T-cell (primary cell): ENCODE measurements around the gene PF4V1. TPM values are rescaled to one million over a fixed set of nuclear protein-coding genes. Genes with fewer than 3 reads are reported as not detected.
"Not testable (repeated sequence)": the region's sequence is repeated elsewhere in the genome, so short reads cannot be mapped to it uniquely, and the experiment has no call there.

Source experiments
- ATAC-seq, 4 experiments: fragments of 200-7000 bp in 3 of 4; fragments of 150-1000 bp in 1 of 4; cut with Tn5 transposase; replicated peaks in 1 of 4; 1 replicate in 3 of 4; 2 replicates in 1 of 4; pipeline ENCODE4 v1.10.0; 2021; ENCODE audit warnings: moderate library complexity in 3 of 4, mild to moderate bottlenecking in 2 of 4, moderate number of reproducible peaks in 1 of 4
- CTCF ChIA-PET, 2 donors: fragments of 300-600 bp; sonication (Branson Sonifier 250); formaldehyde crosslinking; loops; one replicate each; lab custom pipeline; 2022; ENCODE audit warnings: antibody characterized with exemption in 2 of 2; lab: Charles Lee
- POLR2A ChIA-PET, 2 donors: fragments of 300-600 bp; sonication (Branson Sonifier 250); formaldehyde crosslinking; loops; one replicate each; lab custom pipeline; 2022; ENCODE audit warnings: antibody characterized with exemption in 2 of 2; lab: Charles Lee
- DNase-seq, 35 experiments: peaks; one replicate each; pipeline versions ENCODE4 v3.0.0 to v3.0.0-alpha.2; 2013 to 2023
- H3K27ac ChIP-seq: one replicate; pipeline ENCODE4 v1.5.1; 2013; ENCODE audit warnings: low read length
- H3K27me3 ChIP-seq, 2 experiments: replicated peaks in 1 of 2; 1 replicate in 1 of 2; 2 replicates in 1 of 2; pipeline versions ENCODE4 v1.6.1 to v1.7.0; 2013; ENCODE audit warnings: low read length in 1 of 2, mixed read lengths in 1 of 2; ENCODE audit not compliant: control insufficient read depth in 2 of 2, insufficient read depth in 2 of 2; ENCODE audit errors: extremely low read depth in 1 of 2
- H3K36me3 ChIP-seq, 2 donors: 1 replicate in 1 of 2; 2 replicates in 1 of 2; pipeline versions ENCODE4 v1.6.1 to v1.7.0; 2013; ENCODE audit warnings: low read length in 1 of 2; ENCODE audit not compliant: control insufficient read depth in 2 of 2, insufficient read depth in 1 of 2; ENCODE audit errors: extremely low read depth in 1 of 2
- H3K4me1 ChIP-seq, 2 experiments: 1 replicate in 1 of 2; 2 replicates in 1 of 2; pipeline versions ENCODE4 v1.6.1 to v1.7.0; 2013; ENCODE audit warnings: low read length in 2 of 2, mixed read lengths in 1 of 2; ENCODE audit not compliant: insufficient read depth in 2 of 2, control insufficient read depth in 1 of 2; ENCODE audit errors: extremely low read depth in 1 of 2
- H3K4me3 ChIP-seq, 2 donors: 1 replicate in 1 of 2; 2 replicates in 1 of 2; pipeline versions ENCODE4 v1.5.1 to v1.7.0; 2013; ENCODE audit warnings: mild to moderate bottlenecking in 2 of 2, low read length in 1 of 2, moderate library complexity in 1 of 2; ENCODE audit not compliant: control insufficient read depth in 1 of 2; ENCODE audit errors: extremely low read depth in 1 of 2
- H3K9me3 ChIP-seq: 2 replicates; pipeline ENCODE4 v1.7.0; 2013
- H3K27ac Mint-ChIP-seq, 2 donors: one replicate each; pipeline ENCODE4 v1.8.0; 2020 to 2021; ENCODE audit warnings: mild to moderate bottlenecking in 2 of 2, mixed read lengths in 2 of 2
- H3K27me3 Mint-ChIP-seq, 2 donors: one replicate each; pipeline ENCODE4 v1.8.0; 2021 to 2022; ENCODE audit warnings: mixed read lengths in 2 of 2
- H3K36me3 Mint-ChIP-seq: one replicate; pipeline ENCODE4 v1.8.0; 2021; ENCODE audit warnings: mixed read lengths
- H3K4me1 Mint-ChIP-seq, 3 donors: one replicate each; pipeline ENCODE4 v1.8.0; 2020 to 2022; ENCODE audit warnings: mixed read lengths in 3 of 3, mild to moderate bottlenecking in 1 of 3
- H3K4me3 Mint-ChIP-seq, 3 donors: one replicate each; pipeline ENCODE4 v1.8.0; 2020 to 2022; ENCODE audit warnings: mild to moderate bottlenecking in 3 of 3, mixed read lengths in 3 of 3, moderate library complexity in 3 of 3
- H3K9me3 Mint-ChIP-seq, 3 donors: one replicate each; pipeline ENCODE4 v1.8.0; 2020 to 2022; ENCODE audit warnings: mixed read lengths in 3 of 3
- WGBS: methylation state at CpG from one replicate; pipeline ENCODE4 v1.1.5; 2013; ENCODE audit warnings: missing lambda C conversion rate; ENCODE audit not compliant: insufficient coverage; 5-methylcytosine and 5-hydroxymethylcytosine counted together
- total RNA-seq, 35 experiments: library from RNA in 6 of 35; stranded (reverse) in 6 of 35; fragments of 120-200 nt in 1 of 35; gene quantifications; one replicate each; pipeline versions ENCODE4 v1.2.1 to v1.2.4 and lab custom pipeline; 2013 to 2026

Gene PF4V1
- total RNA-seq, 5 donors from 2014 or later (not counting 1 experiment from before 2014, with no cell fraction given): 1.6 TPM; not detected in 4

GRCh38 chr4:73895201-73896175 is 42.4 kb downstream of the PF4V1 start:
- peaks cover 0 to 10% (median 5%) of the 10 kb centered on the region in 3 donors for H3K9me3 Mint-ChIP-seq
- no peak overlapping the region for H3K4me3 ChIP-seq
- H3K4me3 Mint-ChIP-seq: no peak overlapping the region
- 76% methylated on average over 6 of the region's 9 CpGs for WGBS
- H3K9me3 ChIP-seq: no peaks in the 10 kb centered on the region
- no peaks in the 10 kb centered on the region for H3K4me1 ChIP-seq
- ATAC-seq (no peak), DNase-seq (no peak)
- H3K4me1 Mint-ChIP-seq: no peaks in the 10 kb centered on the region
- H3K27me3 ChIP-seq: no peaks in the 10 kb centered on the region
- H3K27me3 Mint-ChIP-seq: no peaks in the 10 kb centered on the region
- POLR2A ChIA-PET: no interaction called here
- no peaks in the 10 kb centered on the region for H3K36me3 Mint-ChIP-seq
- no peak overlapping the region for H3K27ac ChIP-seq
- H3K36me3 ChIP-seq: no peaks in the 10 kb centered on the region
- CTCF ChIA-PET: no interaction called here
- H3K27ac Mint-ChIP-seq: no peak overlapping the region

GRCh38 chr4:73896416-73896815 is 43.3 kb downstream of the PF4V1 start:
- Mint-ChIP-seq H3K27me3 (no peaks in the 10 kb centered on the region), H3K4me3 (no peak overlapping the region), H3K36me3 (no peaks in the 10 kb centered on the region), H3K9me3 (peaks cover 0 to 10% (median 5%) of the 10 kb centered on the region in 3 donors), H3K4me1 (no peaks in the 10 kb centered on the region), H3K27ac (no peak overlapping the region)
- ATAC-seq (no peak), DNase-seq (no peak)
- Histone ChIP-seq H3K9me3 (no peaks in the 10 kb centered on the region), H3K27ac (no peak overlapping the region), H3K4me3 (no peak overlapping the region), H3K27me3 (no peaks in the 10 kb centered on the region), H3K4me1 (no peaks in the 10 kb centered on the region), H3K36me3 (no peaks in the 10 kb centered on the region)
- ChIA-PET POLR2A (no interaction called here), CTCF (no interaction called here)
- no CpG with 5 or more reads among the region's 2 CpGs for WGBS

DNA sequence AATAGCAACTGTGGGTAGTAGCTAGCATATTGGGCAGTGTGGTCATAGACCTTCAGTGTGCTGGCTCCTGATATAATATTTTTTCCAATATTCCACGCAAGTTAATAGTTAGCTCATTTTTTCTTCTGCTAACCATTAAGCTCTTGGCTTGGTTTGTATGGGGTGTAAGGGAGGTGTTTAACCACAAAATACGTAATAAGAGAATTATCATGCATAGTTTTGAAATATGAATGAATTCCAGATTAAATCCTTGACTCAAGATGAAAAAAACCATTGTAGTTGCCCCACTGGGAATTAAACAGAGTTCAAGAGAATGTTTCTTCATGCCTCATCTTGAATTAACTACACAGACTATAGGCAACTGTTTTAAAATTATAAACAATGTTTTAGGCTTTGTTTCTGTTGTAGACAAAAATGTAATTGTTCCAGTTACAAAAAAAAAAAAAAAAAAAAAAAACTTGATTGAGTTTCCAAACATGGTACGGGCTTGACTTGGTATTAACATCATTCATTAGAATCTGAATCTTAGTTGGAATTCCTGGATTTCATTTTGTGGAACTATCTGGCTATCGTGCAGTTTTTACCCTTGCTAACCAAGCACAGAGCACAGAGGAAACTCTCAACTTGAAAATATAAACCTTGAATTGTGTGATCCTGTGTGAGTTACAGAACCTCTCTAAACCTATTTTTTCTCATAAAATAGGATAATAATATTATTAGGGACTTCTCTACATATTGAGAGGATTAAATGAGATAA is 44.5 kb downstream of the PF4V1 start:
- Mint-ChIP-seq H3K4me1 (no peaks in the 10 kb centered on the region), H3K27ac (no peak overlapping the region), H3K4me3 (no peak overlapping the region), H3K27me3 (no peaks in the 10 kb centered on the region), H3K36me3 (no peaks in the 10 kb centered on the region), H3K9me3 (peaks cover 0 to 10% (median 5%) of the 10 kb centered on the region in 3 donors)
- CTCF ChIA-PET: interaction anchor here in 1 of 2 donors (0.6 kb wide), 1 partner anchor 1064 kb away, joined by 3 read pairs; no protein-coding TSS in a partner anchor
- DNase-seq (no peak), ATAC-seq (no peak)
- H3K27me3 ChIP-seq: no peaks in the 10 kb centered on the region
- no peaks in the 10 kb centered on the region for H3K4me1 ChIP-seq
- no CpG with 5 or more reads among the region's 4 CpGs for WGBS
- H3K9me3 ChIP-seq: no peaks in the 10 kb centered on the region
- POLR2A ChIA-PET: interaction anchor here in 1 of 2 donors (0.6 kb wide), 1 partner anchor 153 kb away, joined by 3 read pairs; no protein-coding TSS in a partner anchor
- no peak overlapping the region for H3K4me3 ChIP-seq
- no peaks in the 10 kb centered on the region for H3K36me3 ChIP-seq
- no peak overlapping the region for H3K27ac ChIP-seq

- H3K4me1 Mint-ChIP-seq, H3K36me3 ChIP-seq, H3K4me1 ChIP-seq, H3K4me3 Mint-ChIP-seq, CTCF ChIA-PET, H3K27me3 ChIP-seq, H3K4me3 ChIP-seq, DNase-seq, ATAC-seq, H3K9me3 ChIP-seq, H3K27ac Mint-ChIP-seq, POLR2A ChIA-PET, H3K36me3 Mint-ChIP-seq, H3K27ac ChIP-seq, H3K27me3 Mint-ChIP-seq, H3K9me3 Mint-ChIP-seq: not testable (repeated sequence)
- no CpG with 5 or more reads among the region's 3 CpGs for WGBS
Measured at GRCh38 chr4:73899338-73899737, 46.2 kb downstream of the PF4V1 start.

- Mint-ChIP-seq H3K4me1 (no peaks in the 10 kb centered on the region), H3K9me3 (peaks cover 0 to 10% (median 0%) of the 10 kb centered on the region in 3 donors), H3K36me3 (no peaks in the 10 kb centered on the region), H3K4me3 (no peak overlapping the region), H3K27me3 (no peaks in the 10 kb centered on the region), H3K27ac (no peak overlapping the region)
- ChIA-PET POLR2A (no interaction called here), CTCF (no interaction called here)
- Histone ChIP-seq H3K4me1 (no peaks in the 10 kb centered on the region), H3K27ac (no peak overlapping the region), H3K9me3 (no peaks in the 10 kb centered on the region), H3K4me3 (no peak overlapping the region), H3K36me3 (no peaks in the 10 kb centered on the region), H3K27me3 (no peaks in the 10 kb centered on the region)
- ATAC-seq (no peak), DNase-seq (no peak)
- WGBS: 83% methylated on average over 3 of the region's 5 CpGs
Measured at GRCh38 chr4:73901031-73901430, 47.9 kb downstream of the PF4V1 start.

DNA sequence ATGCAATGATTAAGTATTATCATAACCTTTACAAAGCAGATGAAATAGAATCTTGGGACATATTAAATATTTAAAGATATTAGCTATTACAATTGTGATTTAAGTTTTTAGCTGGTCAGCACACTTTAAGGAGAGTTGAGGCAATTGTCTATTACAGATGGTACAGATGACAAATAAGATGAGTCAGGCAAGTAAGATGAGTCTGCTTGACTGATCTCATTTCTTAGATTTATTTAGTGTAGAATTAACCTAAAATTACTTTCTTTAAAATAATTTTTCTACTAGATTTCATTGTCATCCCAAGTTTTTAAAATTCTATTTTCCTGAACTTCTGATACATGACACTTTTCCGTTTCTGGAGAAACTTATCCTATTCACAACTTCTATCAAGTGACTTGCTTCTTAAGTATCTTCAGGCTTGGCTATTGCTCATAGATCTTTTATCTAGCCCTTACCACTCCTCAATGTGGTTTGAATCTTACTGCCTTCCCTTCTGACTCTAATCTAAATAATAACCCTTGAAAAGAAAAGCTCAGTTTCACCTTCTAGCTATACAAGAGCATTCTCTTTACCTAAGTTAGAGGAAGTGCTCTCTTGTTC is 49.0 kb downstream of the PF4V1 start:
- POLR2A ChIA-PET: no interaction called here
- Mint-ChIP-seq H3K27ac (no peak overlapping the region), H3K4me3 (no peak overlapping the region), H3K9me3 (peaks cover 0 to 10% (median 0%) of the 10 kb centered on the region in 3 donors), H3K36me3 (no peaks in the 10 kb centered on the region), H3K4me1 (no peaks in the 10 kb centered on the region), H3K27me3 (no peaks in the 10 kb centered on the region)
- Histone ChIP-seq H3K4me1 (no peaks in the 10 kb centered on the region), H3K4me3 (no peak overlapping the region), H3K27ac (no peak overlapping the region), H3K36me3 (no peaks in the 10 kb centered on the region), H3K27me3 (no peaks in the 10 kb centered on the region), H3K9me3 (no peaks in the 10 kb centered on the region)
- WGBS: 100% methylated on average over 1 of the region's 1 CpG
- CTCF ChIA-PET: no interaction called here
- DNase-seq (no peak), ATAC-seq (no peak)
